Measurements from ENCODE around the gene DIP2C.

DNA sequence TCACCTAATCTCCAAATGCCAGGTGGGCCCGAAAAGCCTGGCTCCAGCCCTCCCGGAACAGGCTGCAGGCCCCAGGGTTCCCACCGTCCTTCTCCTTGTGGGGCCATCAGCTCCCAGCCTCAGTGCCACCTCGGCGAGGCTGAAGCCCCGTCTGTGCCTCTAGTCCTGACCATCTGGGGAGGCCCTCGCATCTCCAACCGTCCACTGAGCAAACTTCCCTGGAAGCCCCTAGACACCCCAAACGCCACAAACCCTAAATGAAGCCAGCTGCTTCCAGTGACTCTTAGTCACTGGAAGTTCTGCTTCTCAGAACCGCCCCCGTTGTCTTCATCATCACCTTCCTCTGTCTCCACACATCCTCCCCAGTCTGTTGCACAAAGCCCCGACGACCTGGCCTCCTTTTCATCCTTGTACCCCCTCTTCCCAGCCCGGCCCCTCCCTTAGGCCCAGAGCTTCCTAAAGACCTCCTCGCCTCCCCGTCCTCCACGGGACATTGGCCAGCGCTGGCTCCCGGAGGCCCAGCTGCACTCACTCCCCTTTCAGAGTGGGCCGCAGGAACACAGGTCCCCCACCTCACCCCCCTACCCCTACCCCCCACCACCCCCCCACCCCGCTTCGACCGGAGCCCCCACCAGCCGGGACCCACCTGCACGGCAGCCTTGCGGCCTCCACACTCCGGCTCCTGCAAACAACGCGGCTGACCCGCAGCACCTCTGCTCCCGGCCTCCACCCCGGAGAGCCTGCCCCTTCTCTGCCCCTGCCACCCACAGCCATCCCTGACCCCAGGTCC, 1.1 kb upstream of the DIP2C start:
- TF ChIP-seq, protein P1, sequence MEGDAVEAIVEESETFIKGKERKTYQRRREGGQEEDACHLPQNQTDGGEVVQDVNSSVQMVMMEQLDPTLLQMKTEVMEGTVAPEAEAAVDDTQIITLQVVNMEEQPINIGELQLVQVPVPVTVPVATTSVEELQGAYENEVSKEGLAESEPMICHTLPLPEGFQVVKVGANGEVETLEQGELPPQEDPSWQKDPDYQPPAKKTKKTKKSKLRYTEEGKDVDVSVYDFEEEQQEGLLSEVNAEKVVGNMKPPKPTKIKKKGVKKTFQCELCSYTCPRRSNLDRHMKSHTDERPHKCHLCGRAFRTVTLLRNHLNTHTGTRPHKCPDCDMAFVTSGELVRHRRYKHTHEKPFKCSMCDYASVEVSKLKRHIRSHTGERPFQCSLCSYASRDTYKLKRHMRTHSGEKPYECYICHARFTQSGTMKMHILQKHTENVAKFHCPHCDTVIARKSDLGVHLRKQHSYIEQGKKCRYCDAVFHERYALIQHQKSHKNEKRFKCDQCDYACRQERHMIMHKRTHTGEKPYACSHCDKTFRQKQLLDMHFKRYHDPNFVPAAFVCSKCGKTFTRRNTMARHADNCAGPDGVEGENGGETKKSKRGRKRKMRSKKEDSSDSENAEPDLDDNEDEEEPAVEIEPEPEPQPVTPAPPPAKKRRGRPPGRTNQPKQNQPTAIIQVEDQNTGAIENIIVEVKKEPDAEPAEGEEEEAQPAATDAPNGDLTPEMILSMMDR (IDR thresholded peaks at IDR 0.05): no peak
- TF ChIP-seq POLR2A (IDR thresholded peaks at IDR 0.05) (no peak), POLR2AphosphoS5 (IDR thresholded peaks at IDR 0.05) (no peak)
